GM19023 (cell line): ENCODE results near the gene LGALS7B.
"Not testable (repeated sequence)": the region's sequence is repeated elsewhere in the genome, so short reads cannot be mapped to it uniquely, and the experiment has no call there.

ENCODE experiments used
- ATAC-seq: cut with Tn5 transposase; IDR thresholded peaks from one replicate; pipeline ENCODE4 v1.9.1; 2021; ENCODE audit warnings: mild to moderate bottlenecking, moderate library complexity; ENCODE audit not compliant: unreplicated experiment

The LGALS7B gene

GRCh38 chr19:38793671-38794070, 4.7 kb downstream of the LGALS7B start:
- ATAC-seq, result no peak

DNA sequence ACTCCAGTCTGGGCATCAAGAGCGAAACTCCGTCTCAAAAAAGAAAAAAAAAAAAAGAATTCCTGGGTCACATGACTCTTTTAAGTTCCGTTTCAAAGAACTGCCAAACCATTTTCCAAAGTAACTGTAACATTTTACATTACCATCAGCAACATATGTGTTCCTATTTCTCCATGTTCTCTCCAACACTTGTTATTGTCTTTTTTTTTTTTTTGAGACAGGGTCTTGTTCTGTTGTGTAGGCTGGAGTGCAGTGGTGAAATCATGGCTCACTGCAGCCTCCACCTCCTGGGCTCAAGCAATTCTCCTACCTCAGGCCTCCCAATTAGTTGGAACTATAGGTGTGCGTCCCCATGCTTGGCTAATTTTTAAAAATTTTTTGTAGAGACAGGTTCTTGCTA, 6.5 kb downstream of the LGALS7B start:
- no peak for ATAC-seq

GRCh38 chr19:38796154-38796553, 7.2 kb downstream of the LGALS7B start:
- ATAC-seq, result no peak

- not testable (repeated sequence) for ATAC-seq
Measured at GRCh38 chr19:38797781-38798180, 8.8 kb downstream of the LGALS7B start.

DNA sequence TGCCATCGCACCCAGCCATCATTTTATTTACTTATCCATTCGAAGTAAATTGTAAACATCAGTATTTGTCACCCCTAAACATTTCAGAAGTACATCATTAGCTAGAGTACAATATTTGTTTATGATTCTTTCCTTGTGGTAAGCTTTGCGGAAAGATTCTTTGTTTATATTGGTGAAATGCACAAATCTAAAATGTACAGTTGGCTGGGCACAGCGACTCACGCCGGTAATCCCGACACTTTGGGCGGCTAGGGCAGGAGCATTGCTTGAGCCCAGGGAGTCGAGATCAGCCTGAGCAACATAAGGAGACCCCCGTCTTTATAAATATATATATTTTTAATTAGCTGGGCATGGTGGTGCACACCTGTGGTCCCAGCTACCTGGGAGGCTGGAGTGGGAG, 10.1 kb downstream of the LGALS7B start:
- ATAC-seq, result no peak

GRCh38 chr19:38800577-38801347, 11.8 kb downstream of the LGALS7B start:
- ATAC-seq, result no peak

- no peak for ATAC-seq
Measured at GRCh38 chr19:38801359-38802095, 12.5 kb downstream of the LGALS7B start.

GRCh38 chr19:38803543-38803942, 14.5 kb downstream of the LGALS7B start:
- no peak for ATAC-seq

GRCh38 chr19:38805180-38805579, 16.2 kb downstream of the LGALS7B start:
- no peak for ATAC-seq

- ATAC-seq, result no peak
Measured at GRCh38 chr19:38806371-38806770, 17.4 kb downstream of the LGALS7B start.

GRCh38 chr19:38807374-38808098, 18.5 kb downstream of the LGALS7B start:
- not testable (repeated sequence) for ATAC-seq

DNA sequence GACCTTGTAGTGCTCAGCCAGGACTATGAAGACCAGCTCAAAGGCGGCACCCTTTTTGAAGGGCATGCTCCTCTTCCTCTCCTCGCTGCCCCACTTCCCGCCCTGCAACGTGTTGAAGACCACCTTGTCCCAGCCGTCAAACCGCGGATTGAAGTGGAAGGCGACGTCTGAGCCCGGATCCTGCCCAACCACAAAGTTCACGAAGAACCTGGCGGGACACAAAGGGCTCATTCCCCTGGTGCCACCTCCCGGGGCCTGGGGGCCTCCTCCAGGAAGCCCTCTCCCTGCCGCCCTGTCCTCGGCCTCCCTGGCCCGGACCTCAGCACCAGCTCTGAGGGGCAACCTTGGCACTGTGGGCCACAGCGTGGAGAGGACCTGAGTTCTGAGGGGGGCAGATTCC, 19.7 kb downstream of the LGALS7B start:
- no peak for ATAC-seq

DNA sequence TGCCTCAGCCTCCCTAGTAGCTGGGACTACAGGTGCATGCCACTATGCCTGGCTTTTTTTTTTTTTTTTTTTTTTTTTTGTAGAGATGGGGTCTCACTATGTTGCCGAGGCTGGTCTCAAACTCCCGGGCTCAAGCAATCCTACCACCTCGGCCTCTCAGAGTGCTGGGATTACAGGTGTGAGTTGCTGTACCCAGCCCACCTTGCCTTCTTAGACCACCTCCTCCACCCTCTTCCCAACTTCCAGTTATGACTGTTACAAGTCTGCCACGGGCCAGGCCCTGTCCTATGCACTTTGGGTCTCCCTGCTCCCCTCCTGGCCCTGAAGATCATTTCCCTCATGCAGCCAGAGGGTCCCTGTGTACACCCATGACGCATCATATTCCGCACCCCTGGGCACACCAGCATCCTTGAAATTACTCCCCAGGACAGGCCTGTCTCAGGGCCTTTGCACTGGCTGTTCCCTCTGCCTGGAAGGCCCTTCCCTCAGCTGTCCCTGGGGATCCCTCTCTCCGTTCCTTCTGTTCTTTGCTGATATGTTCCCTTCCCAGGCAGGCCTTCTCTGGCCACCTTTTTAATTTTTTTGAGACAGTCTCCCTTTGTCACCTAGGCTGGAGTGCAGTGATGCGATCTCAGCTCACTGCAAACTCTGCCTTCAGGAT, 20.7 kb downstream of the LGALS7B start:
- ATAC-seq, result no peak

- no peak for ATAC-seq
Measured at GRCh38 chr19:38812009-38812840, 23.2 kb downstream of the LGALS7B start.

DNA sequence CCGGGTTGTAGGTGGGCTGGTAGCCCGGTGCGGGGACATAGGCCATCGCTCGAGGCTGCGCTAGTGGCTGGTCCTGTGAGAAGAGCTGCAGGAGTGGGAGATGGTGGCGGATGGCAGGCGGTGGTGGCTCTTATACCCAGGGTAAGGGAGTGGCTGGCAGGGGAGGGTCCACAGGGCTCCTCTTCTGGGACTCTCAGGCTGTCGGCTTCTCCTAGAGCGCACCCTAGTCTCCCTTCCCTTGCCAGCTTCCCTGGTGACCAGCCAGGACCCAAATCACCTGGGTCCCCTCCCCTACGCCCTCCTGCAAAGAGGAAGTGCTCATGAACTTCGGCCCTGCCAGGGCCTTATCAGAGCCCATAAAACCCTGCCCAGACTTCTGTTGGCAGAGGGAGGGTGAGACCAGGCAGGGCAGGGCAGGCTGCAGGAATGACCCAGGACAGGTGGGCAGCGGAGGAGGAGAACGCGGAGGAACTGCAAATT, 23.9 kb downstream of the LGALS7B start, which contains the start of gene LGALS4:
TSS of gene LGALS4 (minus strand) at position 105 of the 480 bp plus-strand sequence. CDS start at position 46, 59 bp downstream.
- no peak for ATAC-seq

DNA sequence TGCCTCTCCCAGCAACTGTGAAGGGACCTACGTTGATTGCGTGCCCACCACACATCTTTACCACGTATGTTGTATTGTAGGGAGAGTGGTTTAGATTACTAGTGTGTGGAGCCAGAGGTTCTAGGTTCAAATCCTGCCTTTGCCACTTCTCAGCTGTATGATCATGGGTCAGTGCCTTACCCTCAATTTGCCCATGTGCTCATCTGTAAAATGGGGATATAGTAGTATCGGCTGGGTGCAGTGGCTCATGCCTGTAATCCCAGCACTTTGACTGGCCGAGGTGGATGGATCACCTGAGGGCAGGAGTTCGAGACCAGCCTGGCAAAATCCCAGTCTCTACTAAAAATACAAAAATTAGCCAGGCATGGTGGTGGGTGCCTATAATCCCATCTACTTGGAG, 24.3 kb downstream of the LGALS7B start:
- no peak for ATAC-seq

DNA sequence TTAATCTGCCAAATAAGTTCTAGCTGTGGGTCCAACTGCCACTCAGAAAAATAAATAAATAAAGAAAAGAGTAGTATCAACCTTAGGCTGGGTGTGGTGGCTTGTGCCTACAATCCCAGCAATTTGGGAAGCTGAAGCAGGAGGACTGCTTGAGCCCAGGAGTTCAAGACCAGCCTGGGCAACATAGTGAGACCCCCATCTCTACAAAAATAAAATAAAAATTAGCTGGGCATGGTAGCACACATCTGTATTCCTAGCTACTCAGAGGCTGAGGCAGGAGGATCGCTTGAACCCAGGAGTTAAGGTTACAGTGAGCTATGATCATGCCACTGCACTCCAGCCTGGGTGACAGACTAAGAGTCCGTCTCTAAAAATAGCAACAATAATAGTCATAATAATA, 24.9 kb downstream of the LGALS7B start:
- not testable (repeated sequence) for ATAC-seq

DNA sequence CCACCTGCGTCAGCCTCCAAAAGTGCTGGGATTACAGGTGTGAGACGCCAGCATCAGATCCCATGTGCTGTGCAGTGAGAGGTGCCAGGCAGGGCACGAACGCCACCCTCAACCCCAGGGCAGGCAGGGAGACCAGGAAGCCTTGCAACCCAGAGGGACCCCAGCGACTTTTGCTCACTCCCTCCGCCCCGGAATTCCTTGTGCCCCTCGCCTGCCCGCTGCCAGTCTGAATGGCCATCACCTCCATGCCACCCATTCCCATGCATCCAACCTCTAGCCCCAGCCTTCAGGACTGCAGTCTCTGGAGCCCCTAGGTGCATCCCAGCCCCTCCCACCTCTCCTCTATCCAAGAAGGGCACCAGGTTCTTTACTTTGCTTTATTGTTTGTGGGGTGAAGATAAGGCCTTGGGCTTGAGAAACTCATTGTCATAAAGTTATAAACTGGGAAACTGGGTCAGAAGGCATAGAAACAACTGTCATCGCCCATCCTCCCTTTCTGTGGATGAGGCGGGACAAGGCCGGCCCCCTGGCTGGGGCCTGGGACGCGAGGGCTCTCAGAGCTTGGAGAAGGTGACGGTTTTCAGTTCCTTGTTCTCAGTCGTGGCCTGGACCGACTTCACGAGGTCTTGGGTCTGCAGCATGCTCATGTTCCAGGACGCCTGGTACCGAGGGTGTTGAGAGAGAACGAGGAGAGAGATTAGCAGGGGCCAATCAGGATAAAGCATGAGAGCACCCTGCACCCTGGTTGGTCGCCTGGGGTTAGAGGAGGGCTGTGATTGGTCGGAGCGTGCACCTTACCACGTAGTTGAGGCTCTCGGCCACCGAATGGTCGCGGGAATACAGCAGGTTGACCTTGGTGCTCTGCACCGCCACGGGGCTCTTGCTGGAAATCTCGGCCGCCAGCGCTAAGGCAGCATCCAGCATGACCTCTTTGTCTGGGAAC, 26.3 kb downstream of the LGALS7B start:
- ATAC-seq, result no peak
